ENCODE measurements around the gene ADCY1. TPM values are rescaled to one million over a fixed set of nuclear protein-coding genes. Genes with fewer than 3 reads are reported as not detected.
"Not testable (repeated sequence)": the region's sequence is repeated elsewhere in the genome, so short reads cannot be mapped to it uniquely, and the experiment has no call there.

The ADCY1 gene
- total RNA-seq, 2 experiments from 2014 or later, result 0.02 to 0.07 TPM

GRCh38 chr7:45756333-45756732 is 182.2 kb downstream of the ADCY1 start:
- POLR2A ChIA-PET; H3K27me3 Mint-ChIP-seq; H3K4me3 Mint-ChIP-seq; DNase-seq; H3K27ac Mint-ChIP-seq; CTCF ChIA-PET; H3K36me3 Mint-ChIP-seq (ENCODE audit: low read depth); intact Hi-C loops (cut with micrococcal nuclease); ATAC-seq; H3K9me3 Mint-ChIP-seq; H3K4me1 Mint-ChIP-seq (ENCODE audit: low read depth): not testable (repeated sequence)

GRCh38 chr7:45756757-45757156 is 182.6 kb downstream of the ADCY1 start:
- H3K4me3 Mint-ChIP-seq; H3K36me3 Mint-ChIP-seq (ENCODE audit: low read depth); ATAC-seq; POLR2A ChIA-PET; CTCF ChIA-PET; H3K27ac Mint-ChIP-seq; H3K9me3 Mint-ChIP-seq; H3K27me3 Mint-ChIP-seq; H3K4me1 Mint-ChIP-seq (ENCODE audit: low read depth); intact Hi-C loops (cut with micrococcal nuclease): not testable (repeated sequence)
- TF ChIP-seq CTCF (IDR thresholded peaks at IDR 0.05), result peak; percentile 20
- peak; percentile 15 for DNase-seq

GRCh38 chr7:45759464-45759863 is 185.3 kb downstream of the ADCY1 start:
- H3K4me3 Mint-ChIP-seq; CTCF ChIA-PET; H3K9me3 Mint-ChIP-seq; intact Hi-C loops (cut with micrococcal nuclease); POLR2A ChIA-PET; ATAC-seq; H3K27ac Mint-ChIP-seq; H3K27me3 Mint-ChIP-seq; DNase-seq: not testable (repeated sequence)
- H3K4me1 Mint-ChIP-seq (ENCODE audit: low read depth), result peaks cover 17% of the 10 kb centered on the region
- peaks cover 15% of the 10 kb centered on the region for H3K36me3 Mint-ChIP-seq (ENCODE audit: low read depth)

GRCh38 chr7:45761545-45762205 is 187.5 kb downstream of the ADCY1 start:
- Mint-ChIP-seq H3K36me3 (ENCODE audit: low read depth) (peaks cover 10% of the 10 kb centered on the region), H3K4me1 (ENCODE audit: low read depth) (peaks cover 17% of the 10 kb centered on the region)
- H3K9me3 Mint-ChIP-seq; H3K27ac Mint-ChIP-seq; H3K4me3 Mint-ChIP-seq; ATAC-seq; intact Hi-C loops (cut with micrococcal nuclease); CTCF ChIA-PET; DNase-seq; H3K27me3 Mint-ChIP-seq: not testable (repeated sequence)
- POLR2A ChIA-PET, result interaction anchor here (0.6 kb wide), 1 partner anchor 40 kb away, joined by 3 read pairs; no protein-coding TSS in a partner anchor

- POLR2A ChIA-PET; CTCF ChIA-PET; H3K9me3 Mint-ChIP-seq; H3K36me3 Mint-ChIP-seq (ENCODE audit: low read depth); ATAC-seq; intact Hi-C loops (cut with micrococcal nuclease); DNase-seq; H3K27me3 Mint-ChIP-seq; H3K27ac Mint-ChIP-seq; H3K4me3 Mint-ChIP-seq: not testable (repeated sequence)
- H3K4me1 Mint-ChIP-seq (ENCODE audit: low read depth), result peaks cover 17% of the 10 kb centered on the region
Observed at GRCh38 chr7:45762225-45762994, 188.2 kb downstream of the ADCY1 start.

- H3K27ac Mint-ChIP-seq, result peak overlapping the region; percentile 98
- CTCF ChIA-PET, result not testable (repeated sequence)
Observed at GRCh38 chr7:45768516-45769394, 194.6 kb downstream of the ADCY1 start.

GRCh38 chr7:45769626-45770025 is 195.5 kb downstream of the ADCY1 start:
- peak overlapping the region; percentile 98 for H3K27ac Mint-ChIP-seq
- peak overlapping the region; percentile 91 for H3K4me3 Mint-ChIP-seq
- DNase-seq; H3K4me1 Mint-ChIP-seq (ENCODE audit: low read depth); H3K27me3 Mint-ChIP-seq; ATAC-seq; H3K9me3 Mint-ChIP-seq; H3K36me3 Mint-ChIP-seq (ENCODE audit: low read depth); intact Hi-C loops (cut with micrococcal nuclease); POLR2A ChIA-PET; CTCF ChIA-PET: not testable (repeated sequence)

More at GRCh38 chr7:45768516-45769394, 194.6 kb downstream of the ADCY1 start:
- H3K36me3 Mint-ChIP-seq (ENCODE audit: low read depth); H3K27me3 Mint-ChIP-seq; H3K9me3 Mint-ChIP-seq; H3K4me1 Mint-ChIP-seq (ENCODE audit: low read depth); intact Hi-C loops (cut with micrococcal nuclease): not testable (repeated sequence)
- ATAC-seq (peak; percentile 99), DNase-seq (peak; percentile 99)
- POLR2A ChIA-PET, result interaction anchor here (0.9 kb wide), 1 partner anchor 883 kb away, joined by 3 read pairs; no protein-coding TSS in a partner anchor
- peak overlapping the region; percentile 91 for H3K4me3 Mint-ChIP-seq
